Measurements from ENCODE around the gene SLC6A3.
"Not testable (repeated sequence)": the region's sequence is repeated elsewhere in the genome, so short reads cannot be mapped to it uniquely, and the experiment has no call there.

SLC6A3 gene

DNA sequence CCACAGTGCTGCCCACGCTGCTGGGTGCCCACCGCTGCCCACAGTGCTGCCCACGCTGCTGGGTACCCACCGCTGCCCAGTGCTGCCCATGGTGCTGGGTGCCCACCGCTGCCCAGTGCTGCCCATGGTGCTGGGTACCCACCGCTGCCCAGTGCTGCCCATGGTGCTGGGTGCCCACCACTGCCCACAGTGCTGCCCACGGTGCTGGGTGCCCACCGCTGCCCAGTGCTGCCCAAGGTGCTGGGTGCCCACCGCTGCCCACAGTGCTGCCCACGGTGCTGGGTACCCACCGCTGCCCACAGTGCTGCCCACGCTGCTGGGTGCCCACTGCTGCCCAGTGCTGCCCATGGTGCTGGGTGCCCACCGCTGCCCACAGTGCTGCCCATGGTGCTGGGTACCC is 22.7 kb downstream of the SLC6A3 start:
- DNase-seq (ENCODE audit: low read depth in 2 of 2) = not testable (repeated sequence)

DNA sequence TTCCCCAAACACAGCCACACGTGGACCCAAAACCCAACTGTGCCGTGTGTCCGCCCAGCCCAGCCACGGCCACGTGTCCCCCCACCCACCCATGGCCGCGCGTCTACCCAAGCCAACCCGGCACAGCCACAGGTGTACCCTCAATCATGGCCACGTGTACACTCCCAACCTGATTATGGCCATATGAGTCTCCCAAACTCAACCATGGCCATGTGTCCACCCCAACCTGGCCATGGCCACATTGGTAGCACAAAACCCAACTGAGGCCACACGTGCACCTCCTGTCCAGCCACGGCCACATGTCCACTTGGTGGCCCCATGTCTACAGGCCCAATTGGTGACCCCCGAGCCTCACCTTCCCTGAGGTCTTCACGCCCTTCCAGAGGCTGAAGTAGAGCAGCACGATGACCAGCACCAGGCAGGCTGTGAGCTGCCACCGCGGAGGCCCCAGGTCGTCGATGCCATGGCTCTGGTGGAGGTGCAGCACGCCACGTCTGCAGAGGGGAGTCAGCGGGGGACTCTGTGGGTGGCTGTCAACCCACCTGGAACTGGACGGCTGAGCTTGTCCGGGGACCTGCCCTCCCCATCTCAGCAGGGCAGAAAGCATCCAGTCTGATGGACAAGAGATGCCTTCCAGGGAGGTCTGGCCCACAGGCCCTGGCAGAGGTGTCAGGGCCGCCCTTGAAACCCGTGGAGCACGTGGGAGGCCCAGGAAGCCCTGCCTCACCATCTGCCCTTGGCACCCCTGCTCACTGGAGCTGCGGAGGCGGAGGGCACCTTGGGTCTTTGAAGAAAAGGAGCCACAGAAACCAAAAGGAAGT is 23.5 kb downstream of the SLC6A3 start:
- no peak for DNase-seq (ENCODE audit: low read depth in 2 of 2)

DNA sequence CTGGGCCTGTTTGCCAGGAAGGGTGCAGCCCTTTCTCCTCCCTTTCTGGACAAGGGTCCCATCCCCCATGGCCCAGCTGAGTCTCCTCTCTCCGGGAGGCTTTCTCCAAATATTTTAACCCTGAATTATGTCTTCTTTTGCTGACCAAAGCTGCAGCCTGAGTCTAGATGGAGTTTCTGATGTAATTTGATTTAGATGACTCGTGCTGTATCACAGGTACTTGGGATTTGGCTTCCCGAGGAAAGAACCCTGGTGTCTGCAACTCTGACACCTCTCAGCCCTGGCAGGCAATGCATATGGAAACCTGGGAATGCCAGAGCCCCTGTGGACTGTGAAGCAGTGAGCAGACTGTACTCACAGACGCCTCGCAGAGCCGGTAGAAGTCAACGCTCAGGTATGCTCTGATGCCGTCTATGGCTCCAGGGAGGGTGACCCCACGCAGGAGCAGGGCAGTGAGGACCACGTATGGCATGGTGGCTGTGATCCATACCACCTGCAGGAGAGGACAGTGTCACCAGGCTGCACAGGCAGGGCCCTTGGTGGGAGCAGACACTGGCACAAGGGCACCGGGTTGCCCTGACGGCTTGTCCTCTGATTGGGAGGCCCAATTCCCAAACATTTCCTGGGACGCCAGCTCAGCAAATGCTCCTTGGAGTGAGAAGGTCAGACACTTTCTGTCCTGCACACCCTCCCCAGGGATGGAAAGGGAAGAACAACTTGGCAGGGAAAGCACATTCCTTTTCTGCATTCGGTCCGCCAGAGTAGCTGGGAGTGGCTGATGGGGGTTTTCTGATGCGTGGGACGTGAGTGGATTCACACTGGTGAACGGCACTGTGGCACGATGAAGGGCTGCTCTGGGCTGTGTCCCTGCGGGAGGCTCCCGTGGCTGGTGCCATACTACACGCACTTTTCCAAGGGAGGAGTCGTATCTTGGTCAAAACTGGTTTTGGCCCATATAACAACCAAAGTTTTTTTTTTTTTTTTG is 24.7 kb downstream of the SLC6A3 start:
- DNase-seq (ENCODE audit: low read depth in 2 of 2) = no peak

DNA sequence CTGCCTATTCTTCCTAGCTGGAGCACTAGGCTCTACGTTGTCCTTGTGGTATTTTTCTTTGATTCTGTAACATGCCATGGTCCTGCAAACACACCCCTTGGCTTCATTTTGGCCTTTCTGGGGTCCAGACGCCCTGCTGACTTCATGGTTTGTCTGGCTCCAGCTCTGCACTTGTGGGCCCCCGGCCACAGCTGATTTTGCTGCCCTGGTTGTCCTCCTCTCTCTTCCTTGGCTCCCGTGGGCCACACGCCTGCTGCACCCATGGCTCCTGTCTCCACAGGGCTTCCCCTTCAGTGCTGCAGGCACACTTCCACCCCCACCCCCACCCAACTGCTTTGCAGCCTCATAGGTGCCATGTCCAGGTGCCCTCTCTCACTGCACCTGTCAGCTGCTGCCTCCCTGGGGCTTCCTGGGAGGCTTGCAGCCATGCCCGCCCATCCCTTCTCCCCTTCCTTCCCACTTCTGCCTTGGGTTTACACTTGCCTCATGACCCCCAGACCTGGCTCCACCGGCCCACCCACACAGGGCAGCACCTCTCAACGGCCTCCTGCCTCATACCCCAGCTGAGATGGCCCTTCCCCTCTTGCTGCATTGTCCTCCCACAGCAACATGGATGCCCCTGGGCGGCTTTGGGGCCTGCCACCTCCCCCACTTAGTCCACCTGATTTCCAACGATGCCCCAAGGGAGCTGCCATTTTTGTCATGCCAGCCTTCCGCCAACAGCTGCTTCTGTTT is 25.6 kb downstream of the SLC6A3 start:
- no peak for DNase-seq (ENCODE audit: low read depth in 2 of 2)

DNA sequence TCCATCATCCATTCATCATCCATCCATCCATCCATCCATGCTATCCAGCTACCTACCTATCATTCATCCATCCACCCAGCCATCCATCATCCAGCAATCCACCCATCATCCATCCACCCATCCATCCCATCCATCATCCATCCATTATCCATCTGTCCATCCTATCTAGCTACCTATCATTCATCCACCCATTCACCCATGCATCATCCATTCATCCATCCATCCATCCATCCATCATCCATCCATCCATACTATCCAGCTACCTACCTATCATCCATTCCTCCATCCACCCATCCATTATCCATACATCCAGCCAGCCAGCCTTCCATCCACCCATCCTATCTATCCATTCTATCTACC is 26.3 kb downstream of the SLC6A3 start:
- no peak for DNase-seq (ENCODE audit: low read depth in 2 of 2)

DNA sequence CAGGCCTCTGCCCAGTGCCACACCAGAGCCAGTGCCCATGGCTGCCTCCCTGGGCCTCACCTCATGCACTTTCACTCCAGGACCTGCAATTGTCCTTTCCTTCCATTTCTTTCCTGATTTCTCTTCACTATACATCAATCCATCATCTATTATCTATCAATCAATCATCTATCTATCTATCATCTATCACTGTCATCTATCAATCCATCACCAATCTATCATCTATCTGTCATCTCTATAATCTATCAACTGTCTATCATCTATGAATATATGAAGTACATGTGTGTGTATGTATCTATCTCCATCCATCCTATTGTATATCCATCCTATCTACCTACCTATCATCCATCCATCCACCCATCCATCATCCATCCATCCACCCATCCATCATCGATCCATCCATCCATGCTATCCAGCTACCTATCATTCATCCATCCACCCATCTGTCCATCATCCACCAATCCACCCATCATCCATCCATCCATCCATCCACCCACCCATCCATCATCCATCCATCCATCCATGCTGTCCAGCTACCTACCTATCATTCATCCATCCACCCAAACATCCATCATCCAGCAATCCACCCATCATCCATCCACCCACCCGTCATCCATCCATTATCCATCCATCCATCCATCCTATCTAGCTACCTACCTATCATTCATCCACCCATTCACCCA is 26.9 kb downstream of the SLC6A3 start:
- DNase-seq (ENCODE audit: low read depth in 2 of 2) = no peak

DNA sequence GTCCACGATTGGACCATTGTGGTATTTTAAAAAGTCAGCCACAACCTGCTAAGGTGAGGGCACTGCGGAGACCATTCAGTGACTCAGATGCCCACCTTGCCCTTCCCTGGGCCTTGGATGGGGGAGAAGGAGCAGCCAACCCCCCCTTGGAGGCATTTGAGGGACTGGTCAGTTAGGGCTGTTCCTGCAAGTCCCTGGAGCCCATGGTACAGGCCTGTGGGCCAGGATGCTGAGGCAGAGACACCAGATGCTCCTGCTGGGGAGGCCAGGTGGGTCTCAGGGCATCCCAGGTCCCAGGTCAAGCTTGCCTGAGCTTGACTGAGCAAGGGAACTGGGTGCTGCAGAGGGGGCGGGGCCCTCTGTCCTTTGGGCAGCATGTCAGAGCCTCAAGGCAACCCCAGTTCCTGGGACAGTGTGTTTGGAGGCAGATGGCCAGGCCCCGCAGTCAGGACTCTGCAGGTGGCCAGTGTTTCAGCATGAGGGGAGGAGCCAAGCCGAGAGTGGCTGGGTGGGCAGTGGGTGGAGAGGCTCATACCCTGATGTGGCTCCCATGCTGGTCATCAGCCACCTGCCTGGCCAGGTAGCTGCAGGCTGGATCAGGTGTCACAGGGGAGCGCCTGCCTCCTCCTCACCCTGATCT is 27.5 kb downstream of the SLC6A3 start:
- no peak for DNase-seq (ENCODE audit: low read depth in 2 of 2)

DNA sequence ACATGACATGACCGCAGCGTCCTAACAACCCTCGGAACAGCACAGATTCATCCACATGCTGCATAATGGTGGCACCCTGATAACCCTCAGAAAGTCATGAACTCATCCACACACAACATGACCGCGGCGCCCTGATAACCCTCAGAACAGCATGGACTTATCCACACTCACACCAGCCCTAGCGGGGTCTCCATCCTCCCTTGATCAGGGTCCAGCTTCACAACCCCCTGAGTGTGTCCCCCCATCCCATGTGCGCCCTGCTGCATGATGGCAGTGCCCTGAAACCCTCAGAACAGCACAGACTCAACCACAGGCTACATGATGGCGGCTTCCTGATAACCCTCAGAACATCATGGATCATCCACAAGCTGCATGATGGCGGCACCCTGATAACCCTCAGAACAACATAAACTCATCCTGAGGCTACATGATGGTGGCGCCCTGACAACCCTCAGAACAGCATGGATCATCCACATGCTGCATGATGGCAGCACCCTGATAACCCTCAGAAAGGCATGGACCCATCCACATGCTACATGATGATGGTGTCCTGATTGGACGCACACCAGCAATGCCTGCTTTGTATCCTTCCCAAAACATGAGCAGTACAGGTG is 28.3 kb downstream of the SLC6A3 start:
- no peak for DNase-seq (ENCODE audit: low read depth in 2 of 2)

DNA sequence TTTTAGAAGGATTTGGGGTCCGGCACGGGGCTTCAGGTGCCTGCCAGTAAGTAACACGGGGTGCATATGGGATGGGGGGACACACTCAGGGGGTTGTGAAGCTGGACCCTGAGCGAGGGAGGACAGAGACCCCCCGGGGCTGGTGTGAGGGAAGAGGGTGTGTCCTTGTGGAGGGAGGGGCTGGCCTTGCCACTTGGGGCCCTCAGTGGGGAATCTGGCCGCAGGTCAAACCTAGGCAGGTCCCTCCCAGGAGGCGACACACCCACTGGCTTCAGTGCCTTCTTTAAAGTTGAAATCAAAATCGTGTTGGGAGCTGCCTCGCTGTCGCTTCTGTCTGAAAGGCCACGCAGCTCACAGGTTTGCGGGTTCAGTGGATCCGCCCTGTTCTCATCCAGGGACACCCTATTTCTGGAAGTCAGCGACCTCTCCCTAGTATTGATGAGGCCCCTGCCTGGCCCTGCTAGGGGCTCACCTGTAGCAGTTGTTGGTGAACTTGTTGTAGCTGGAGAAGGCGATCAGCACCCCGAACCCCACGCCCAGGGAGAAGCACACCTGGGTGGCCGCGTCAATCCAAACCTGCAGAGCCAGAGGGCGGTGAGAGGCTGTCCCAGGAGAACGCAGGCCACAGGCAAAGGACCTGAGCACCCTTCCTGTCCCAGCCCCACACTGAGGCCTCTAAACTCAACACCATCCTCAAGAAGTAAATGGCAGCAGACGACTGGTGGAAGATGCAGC is 29.4 kb downstream of the SLC6A3 start:
- DNase-seq (ENCODE audit: low read depth in 2 of 2) = no peak

DNA sequence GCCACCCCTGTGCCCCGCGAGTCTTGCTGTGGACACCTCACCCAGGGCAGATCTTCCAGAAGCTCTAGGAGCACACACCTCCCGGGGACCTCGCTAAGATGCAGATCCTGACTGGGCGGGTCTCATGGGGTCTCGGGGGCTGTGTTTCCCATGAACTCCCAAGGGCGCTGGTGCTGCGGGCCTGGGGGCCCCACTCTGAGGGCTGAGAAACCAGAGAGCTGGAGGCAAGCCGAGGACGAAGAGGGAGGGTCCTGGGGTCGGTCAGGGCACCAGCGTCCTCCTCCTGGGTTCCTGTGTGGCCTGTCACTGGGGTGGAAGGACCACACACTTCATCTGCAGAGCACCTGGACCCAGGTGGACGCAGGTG is 30.2 kb downstream of the SLC6A3 start:
- DNase-seq (ENCODE audit: low read depth in 2 of 2) = no peak

DNA sequence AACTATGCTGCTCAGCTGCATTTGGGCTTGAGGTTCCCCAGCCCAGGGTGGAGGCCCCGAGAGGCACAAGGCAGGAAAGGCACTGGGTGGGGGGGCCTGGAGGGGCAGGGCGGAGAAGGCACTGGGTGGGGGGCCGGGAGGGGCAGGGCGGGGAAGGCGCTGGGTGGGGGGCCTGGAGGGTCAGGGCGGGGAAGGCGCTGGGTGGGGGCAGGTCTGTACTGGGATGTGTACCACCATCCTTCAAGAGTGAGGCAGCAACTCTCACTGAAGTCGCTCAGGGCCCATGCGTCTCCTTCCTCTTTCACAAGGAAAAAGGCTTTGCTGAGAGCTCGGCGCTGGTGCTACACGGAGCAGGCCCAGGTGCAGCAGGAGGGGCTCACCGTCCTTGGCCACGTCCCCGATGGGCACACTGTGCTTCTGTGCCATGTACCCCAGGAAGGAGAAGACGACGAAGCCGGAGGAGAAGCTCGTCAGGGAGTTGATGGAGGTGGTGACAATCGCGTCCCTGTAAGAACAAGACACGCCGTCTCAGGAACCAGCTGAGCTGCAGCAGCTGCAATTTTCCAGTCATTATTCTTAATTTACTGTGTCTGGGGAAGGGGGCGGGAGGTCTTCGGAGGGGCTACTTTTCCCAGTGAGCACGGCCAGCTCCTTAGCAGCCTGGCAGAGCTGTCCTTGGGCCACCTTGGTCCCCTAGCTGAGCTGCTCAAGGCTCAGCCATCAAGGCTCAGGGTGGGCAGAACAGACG is 30.8 kb downstream of the SLC6A3 start:
- DNase-seq (ENCODE audit: low read depth in 2 of 2) = no peak

DNA sequence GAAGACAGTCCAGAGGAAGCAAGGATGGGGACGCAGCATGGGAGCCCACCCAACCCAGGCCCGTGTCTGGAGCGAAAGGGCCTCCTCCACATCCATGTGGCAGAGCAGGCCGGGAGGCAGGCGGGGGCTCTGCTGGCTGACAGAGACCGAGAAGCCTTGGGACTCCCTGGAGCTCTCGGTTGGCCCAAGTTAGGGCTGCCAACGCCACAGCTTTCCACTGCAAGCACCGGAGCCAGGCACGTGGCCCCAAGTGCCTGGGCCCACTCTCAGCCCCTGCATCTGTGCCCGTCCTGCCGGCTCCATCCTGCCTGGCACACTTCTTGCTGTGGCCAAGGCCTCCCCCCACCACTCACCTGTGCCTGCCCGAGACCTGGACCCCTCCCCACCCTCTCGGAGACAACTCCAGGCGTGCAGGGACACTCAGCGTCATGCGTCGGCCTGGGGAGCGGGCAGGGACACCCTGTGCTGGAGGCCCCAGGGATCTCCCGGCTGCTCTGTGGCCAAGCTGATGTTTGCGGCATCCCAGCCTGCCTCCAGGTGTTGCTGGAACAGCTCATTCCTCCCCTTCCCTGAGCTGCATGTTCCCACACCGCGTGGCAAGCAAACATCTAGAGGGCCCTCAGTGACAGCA is 31.5 kb downstream of the SLC6A3 start:
- DNase-seq (ENCODE audit: low read depth in 2 of 2) = no peak

DNA sequence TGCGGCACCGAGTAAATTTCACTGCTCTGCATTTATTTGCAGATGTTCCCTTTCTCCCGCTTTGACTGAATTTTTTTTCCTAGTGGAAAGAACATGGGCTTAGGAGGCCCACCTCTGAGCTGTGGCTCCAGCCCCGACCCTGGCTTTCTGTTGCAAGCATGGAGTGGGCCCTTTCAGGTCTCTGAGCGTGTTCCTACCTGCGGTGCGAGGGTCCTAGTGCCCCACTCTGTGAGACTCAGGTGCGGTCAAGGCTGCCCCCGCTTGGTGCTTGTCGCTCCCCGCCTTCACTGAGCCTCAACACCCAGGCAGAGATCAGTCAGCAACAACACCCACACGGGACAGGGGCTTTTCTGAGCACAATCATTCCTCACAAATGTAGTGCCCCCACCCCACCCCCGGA is 32.0 kb downstream of the SLC6A3 start:
- no peak for DNase-seq (ENCODE audit: low read depth in 2 of 2)

DNA sequence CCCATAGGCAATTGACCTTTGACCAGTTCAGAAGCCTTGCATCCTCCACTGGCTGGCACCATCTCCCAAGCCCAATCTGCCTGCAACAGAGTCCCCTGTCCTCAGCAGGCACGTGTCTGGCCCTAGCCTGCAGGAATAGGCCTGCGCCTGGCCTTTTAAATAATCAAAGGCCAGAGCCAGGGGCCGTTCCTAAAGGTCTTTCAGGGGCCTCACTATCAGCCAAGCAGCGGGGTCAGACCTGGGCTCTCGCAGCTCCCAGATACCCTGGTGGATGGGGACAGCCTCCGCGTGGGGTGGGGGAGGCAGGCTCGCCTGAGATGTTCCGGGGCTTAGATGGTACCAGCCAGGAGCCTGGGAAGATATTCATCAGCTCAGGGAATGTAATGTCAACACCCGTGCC is 32.6 kb downstream of the SLC6A3 start:
- no peak for DNase-seq (ENCODE audit: low read depth in 2 of 2)

DNA sequence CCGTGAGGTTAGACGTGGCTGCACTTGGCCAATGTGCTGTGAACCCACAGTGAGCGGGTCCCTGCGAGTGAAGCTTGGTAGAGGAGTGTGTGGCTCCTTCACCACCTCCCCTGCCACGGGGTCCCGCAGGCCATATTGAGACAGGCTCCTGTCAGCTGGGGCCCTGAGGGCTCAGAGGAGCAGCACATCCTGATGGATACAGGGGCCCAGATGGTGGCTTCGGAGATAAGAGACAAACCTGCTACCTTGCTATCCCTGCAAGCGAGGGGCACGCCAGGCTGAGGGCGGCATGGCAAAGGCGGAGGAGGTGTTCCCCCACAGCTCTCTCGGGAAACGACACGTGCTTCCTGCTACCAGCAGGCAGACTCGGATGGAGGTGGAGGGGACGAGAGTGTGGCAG is 33.1 kb downstream of the SLC6A3 start:
- no peak for DNase-seq (ENCODE audit: low read depth in 2 of 2)

DNA sequence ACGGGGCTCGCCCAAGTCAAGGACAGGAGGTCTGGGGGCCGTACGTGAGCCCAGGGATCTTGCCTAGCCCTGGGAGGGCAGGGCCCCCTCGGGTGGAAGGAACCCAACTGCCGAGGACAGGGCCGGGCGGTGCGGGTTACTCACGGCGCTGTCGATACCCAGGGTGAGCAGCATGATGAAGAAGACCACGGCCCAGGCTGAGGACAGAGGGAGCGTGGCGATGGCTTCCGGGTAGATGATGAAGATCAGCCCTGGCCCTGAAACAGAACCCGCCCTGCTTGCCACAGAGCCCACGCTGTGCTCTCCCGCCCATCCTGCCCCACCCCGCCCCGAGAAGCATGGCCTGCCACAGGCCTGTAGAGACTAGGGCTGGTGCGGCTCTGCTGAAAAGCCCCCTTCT is 34.1 kb downstream of the SLC6A3 start:
- no peak for DNase-seq (ENCODE audit: low read depth in 2 of 2)

DNA sequence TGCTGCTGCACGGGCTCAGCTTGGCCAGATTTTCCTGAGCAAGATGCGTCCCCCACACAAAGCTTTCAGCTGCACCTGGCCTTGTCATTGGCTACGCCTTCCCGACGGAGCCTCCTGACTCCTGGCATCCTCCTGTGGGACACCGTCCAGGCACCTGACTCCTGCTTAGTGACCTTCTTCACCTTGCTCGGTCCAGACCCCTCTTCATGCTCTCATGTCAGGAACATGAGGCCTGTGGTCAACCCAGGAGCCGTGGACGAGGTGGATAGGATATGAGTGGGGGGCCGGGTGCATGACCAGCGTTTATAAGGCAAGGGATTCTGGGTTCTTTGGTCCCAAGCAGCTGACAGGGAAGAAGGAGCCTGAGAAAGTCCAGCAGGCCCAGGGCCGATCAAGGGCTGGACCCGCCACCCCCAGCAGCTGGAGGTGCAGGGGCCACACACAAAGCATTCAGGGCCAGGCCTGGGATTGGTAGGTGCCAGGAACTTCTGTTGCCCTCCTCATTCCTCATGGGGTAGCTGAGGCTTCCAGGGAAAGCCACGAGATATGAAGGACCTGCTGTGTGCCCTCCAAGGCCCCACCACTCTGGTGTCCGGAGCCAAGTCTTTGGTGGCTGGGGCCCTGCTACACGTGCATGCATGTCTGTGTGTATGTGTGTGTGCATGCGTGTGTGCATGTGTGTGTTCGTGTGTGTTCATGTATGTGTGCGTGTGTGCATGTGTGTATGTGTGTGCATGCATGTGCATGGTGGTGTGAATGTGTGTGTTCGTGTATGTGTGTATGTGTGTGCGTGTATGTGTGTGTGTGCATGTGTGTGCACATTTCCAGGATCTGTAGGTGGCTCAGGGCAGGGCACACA is 34.9 kb downstream of the SLC6A3 start:
- no peak for DNase-seq (ENCODE audit: low read depth in 2 of 2)

Data from stimulated activated CD4-positive, alpha-beta T cell treated with anti-CD3 and anti-CD28 coated beads, Interleukin-1b, Interleukin-23, amount 100 ng/mL, for 4 hours (primary cell).